Measurements from ENCODE around the gene PLA2G6. TPM values are rescaled to one million over a fixed set of nuclear protein-coding genes. Genes with fewer than 3 reads are reported as not detected.

The PLA2G6 gene
- 2.4 to 3.7 TPM (median 2.8 TPM) in 5 replicates for total RNA-seq (2022; extraction: Qiagen RNA extraction; ENCODE audit: low read depth)

GRCh38 chr22:38181453-38182200 is at the start of gene PLA2G6:
Gene PLA2G6, minus strand, starts transcription at chr22:38181830. Its CDS starts 12,404 bp downstream, at chr22:38169426.

GRCh38 chr22:38201711-38202436 is 20.2 kb upstream of the PLA2G6 start, which contains the start of gene MAFF:
Gene MAFF, plus strand, starts transcription at chr22:38201994. Its CDS starts 11,860 bp downstream, at chr22:38213854.

GRCh38 chr22:38110008-38110862 is 71.4 kb downstream of the PLA2G6 start, which contains the start of gene BAIAP2L2:
Gene BAIAP2L2, minus strand, starts transcription at chr22:38110684. Its CDS starts 159 bp downstream, at chr22:38110525.

GRCh38 chr22:38083931-38084631 is 97.5 kb downstream of the PLA2G6 start, which contains the start of gene SLC16A8:
Gene SLC16A8, minus strand, starts transcription at chr22:38084184. Its CDS starts 1,311 bp downstream, at chr22:38082873.

Other genes with a start within 250 kb of the PLA2G6 start
- gene C22orf23, start 228.2 kb downstream of the PLA2G6 start, total RNA-seq (2022; extraction: Qiagen RNA extraction; ENCODE audit: low read depth) = 0.20 to 0.37 TPM (median 0.32 TPM) in 5 replicates
- 123 to 149 TPM (median 139 TPM) in 5 replicates for gene POLR2F, start 228.1 kb downstream of the PLA2G6 start, total RNA-seq (2022; extraction: Qiagen RNA extraction; ENCODE audit: low read depth)
- not detected in 5 replicates for gene SOX10, start 197.3 kb downstream of the PLA2G6 start, total RNA-seq (2022; extraction: Qiagen RNA extraction; ENCODE audit: low read depth)
- gene PICK1, start 124.4 kb downstream of the PLA2G6 start, total RNA-seq (2022; extraction: Qiagen RNA extraction; ENCODE audit: low read depth) = 7.8 to 12.1 TPM (median 12.0 TPM) in 5 replicates
- not detected in 5 replicates for gene SLC16A8, start 97.6 kb downstream of the PLA2G6 start, total RNA-seq (2022; extraction: Qiagen RNA extraction; ENCODE audit: low read depth)
- gene BAIAP2L2, start 71.1 kb downstream of the PLA2G6 start, total RNA-seq (2022; extraction: Qiagen RNA extraction; ENCODE audit: low read depth) = 3.2 to 4.9 TPM (median 4.4 TPM) in 5 replicates
- gene MAFF, start 20.2 kb upstream of the PLA2G6 start, total RNA-seq (2022; extraction: Qiagen RNA extraction; ENCODE audit: low read depth) = 13.7 to 18.9 TPM (median 15.8 TPM) in 5 replicates
- 33.1 to 49.3 TPM (median 43.6 TPM) in 5 replicates for gene TMEM184B, start 91.2 kb upstream of the PLA2G6 start, total RNA-seq (2022; extraction: Qiagen RNA extraction; ENCODE audit: low read depth)
- gene CSNK1E, start 135.6 kb upstream of the PLA2G6 start, total RNA-seq (2022; extraction: Qiagen RNA extraction; ENCODE audit: low read depth) = 81.1 to 103 TPM (median 94.0 TPM) in 5 replicates